K562 (cell line): Measurements from ENCODE around the gene NIPAL4. TPM values are rescaled to one million over a fixed set of nuclear protein-coding genes. Genes with fewer than 3 reads are reported as not detected.

Experiments used
- BCLAF1 ChIP-seq, 2 experiments: fragments of 450-650 bp in 1 of 2; IDR thresholded peaks; 2 replicates each; pipeline ENCODE4 v1.6.1; 2011 to 2017; ENCODE audit warnings: low read depth in 2 of 2, antibody characterized with exemption in 1 of 2, borderline replicate concordance in 1 of 2, low read length in 1 of 2, mild to moderate bottlenecking in 1 of 2, mixed read lengths in 1 of 2; ENCODE audit not compliant: control insufficient read depth in 1 of 2
- FOXJ2 ChIP-seq: fragments of 200-800 bp; sonication (Bioruptor generic); IDR thresholded peaks from 2 replicates; pipeline ENCODE4 v1.6.1; 2016; ENCODE audit warnings: missing genetic modification characterization, missing compliant biosample characterization
- RNF2 ChIP-seq: sonication (generic); IDR thresholded peaks from 2 replicates; pipeline ENCODE4 v1.6.1; 2016
- polyA plus RNA-seq, 8 experiments: library from polyadenylated mRNA; depleted of rRNA in 4 of 8; stranded (reverse) in 5 of 8; unstranded in 3 of 8; fragments of >200 nt; fragmentation: Nextera tagmentation in 2 of 8; fragmentation: Illumina TruSeq in 1 of 8; extraction: Ambion mirVana in 2 of 8; extraction: Trizol in 1 of 8; gene quantifications; 2 replicates each; pipeline versions ENCODE4 v1.2.1 to v1.2.3, GENCODE V29; 2011 to 2014; ENCODE audit warnings: inconsistent platforms in 1 of 8, missing spikeins in 1 of 8
- total RNA-seq, 7 experiments: library from RNA; depleted of rRNA in 6 of 7; stranded (reverse); fragments of >200 nt in 6 of 7; fragmentation: Illumina TruSeq in 2 of 7; extraction: Trizol in 2 of 7; gene quantifications; 2 replicates each; pipeline versions ENCODE4 v1.2.1 to v1.2.3, GENCODE V29; 2011 to 2021; ENCODE audit warnings: low replicate concordance in 1 of 7
- TF ChIP-seq, protein P1 (sequence below): fragments of 250-450 bp; sonication (Bioruptor Pico); IDR thresholded peaks from 2 replicates; pipeline ENCODE4 v1.5.0; 2021; ENCODE audit warnings: mild to moderate bottlenecking, moderate library complexity
- TF ChIP-seq, protein P2 (sequence below): IDR thresholded peaks from 2 replicates; pipeline ENCODE4 v1.6.1; 2014; ENCODE audit warnings: antibody characterized with exemption

The NIPAL4 gene
- total and polyA plus RNA-seq, 9 of the 15 experiments (the other 6 are each of a cell fraction or from before 2014, with no cell fraction given): not detected

DNA sequence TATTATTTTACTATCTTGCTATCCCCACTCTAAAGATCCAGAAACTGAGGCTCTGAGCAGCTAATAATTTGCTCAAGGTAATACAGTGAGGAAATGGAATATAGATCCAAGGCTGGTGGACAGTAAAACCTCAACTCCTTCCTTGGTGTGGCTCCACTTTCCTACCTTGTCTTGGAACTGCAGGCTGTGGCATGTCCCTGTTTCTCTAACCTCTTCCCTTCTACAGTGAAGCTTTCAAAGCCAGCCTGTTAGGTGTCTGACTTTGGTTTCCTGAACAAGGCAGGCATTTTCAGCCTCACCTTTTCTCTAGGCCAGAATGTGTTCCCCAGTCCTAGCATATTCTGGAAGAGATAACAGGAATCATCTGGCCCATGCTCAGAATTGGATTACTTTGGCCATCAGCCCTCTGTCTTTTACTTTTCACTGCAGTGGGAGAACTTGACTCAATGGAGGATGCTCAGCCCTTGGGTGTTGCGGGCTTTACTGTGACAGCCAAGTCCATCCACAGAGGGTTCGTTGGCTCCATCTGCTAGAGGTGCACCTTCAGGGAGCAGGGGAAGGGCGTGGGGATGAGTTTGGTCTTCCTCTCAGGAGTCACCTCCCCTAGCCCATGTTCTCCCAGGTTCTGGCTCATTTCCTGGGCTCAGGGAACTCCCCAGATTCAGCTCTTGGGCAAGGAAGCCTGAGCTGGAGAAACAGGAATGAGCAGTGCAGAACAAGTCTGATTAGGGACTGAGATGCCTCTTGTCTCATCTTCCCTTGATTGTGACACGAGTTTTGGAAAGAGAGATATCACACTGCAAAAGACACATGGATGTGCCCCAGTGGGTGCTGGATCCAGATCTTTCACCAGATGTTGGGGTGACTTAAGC is 1.1 kb downstream of the NIPAL4 start (continued):
- TF ChIP-seq BCLAF1 (IDR thresholded peaks at IDR 0.05; ENCODE audit: borderline replicate concordance in 1 of 2, control insufficient read depth in 1 of 2, low read depth in 2 of 2, low read length in 1 of 2) (no peak), RNF2 (no peak), FOXJ2 (tag) (no peak)
- TF ChIP-seq, protein P1, sequence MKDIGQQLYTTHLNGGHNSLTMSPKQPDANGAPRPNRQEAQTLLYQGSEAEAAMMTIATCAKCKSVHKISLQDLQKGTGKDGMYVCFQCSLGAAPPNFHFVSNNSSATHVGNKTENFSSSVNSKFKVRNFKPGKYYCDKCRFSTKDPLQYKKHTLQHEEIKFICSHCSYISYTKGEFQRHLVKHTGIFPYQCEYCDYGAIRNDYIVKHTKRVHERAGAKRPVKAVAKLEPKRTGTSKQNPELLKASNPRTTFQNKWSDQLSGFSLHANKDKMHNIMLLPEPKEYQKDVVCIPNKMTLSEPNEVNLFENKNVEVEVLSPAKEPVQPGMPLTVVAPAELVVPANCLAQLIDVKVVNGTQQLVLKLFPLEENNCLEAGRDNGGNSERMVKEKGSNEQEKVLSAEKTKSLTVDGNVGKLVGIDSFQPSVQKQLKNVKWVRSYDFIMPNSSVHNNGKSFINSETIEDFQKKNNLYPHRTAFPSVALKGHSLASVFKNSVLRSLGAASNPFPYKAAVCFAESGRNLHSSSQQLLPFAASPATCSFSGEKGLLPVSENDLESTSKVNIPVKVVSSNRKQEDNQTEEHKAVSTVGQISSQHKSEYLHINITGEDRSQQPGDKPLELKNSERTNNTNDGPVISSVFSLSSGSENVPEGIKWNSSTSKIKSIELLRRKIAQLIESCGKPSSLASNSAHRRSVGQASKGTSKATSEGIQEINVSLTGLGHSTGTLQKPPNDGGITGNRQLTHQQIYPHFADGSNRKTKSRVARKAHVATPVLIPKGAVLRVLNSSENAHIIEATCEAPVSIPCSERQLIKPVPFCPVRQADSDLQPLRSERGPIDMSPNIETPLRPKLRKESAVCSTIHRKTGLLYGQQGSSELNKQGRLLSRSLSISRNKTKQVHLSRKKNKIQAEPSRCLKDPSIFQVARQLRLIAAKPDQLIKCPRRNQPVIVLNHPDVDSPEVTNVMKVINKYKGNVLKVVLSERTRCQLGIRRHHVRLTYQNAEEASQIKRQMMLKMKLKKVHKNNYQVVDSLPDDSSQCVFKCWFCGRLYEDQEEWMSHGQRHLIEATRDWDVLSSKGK (CRISPR knock-in tag): no peak
- TF ChIP-seq, protein P2, sequence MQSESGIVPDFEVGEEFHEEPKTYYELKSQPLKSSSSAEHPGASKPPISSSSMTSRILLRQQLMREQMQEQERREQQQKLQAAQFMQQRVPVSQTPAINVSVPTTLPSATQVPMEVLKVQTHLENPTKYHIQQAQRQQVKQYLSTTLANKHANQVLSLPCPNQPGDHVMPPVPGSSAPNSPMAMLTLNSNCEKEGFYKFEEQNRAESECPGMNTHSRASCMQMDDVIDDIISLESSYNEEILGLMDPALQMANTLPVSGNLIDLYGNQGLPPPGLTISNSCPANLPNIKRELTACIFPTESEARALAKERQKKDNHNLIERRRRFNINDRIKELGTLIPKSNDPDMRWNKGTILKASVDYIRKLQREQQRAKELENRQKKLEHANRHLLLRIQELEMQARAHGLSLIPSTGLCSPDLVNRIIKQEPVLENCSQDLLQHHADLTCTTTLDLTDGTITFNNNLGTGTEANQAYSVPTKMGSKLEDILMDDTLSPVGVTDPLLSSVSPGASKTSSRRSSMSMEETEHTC: no peak
